Kidney (tissue), 14 donors: ENCODE measurements around the gene ACAP1. TPM values are rescaled to one million over a fixed set of nuclear protein-coding genes. Genes with fewer than 3 reads are reported as not detected.

Experiments
- DNase-seq, 5 donors: peaks; one replicate each; pipeline ENCODE4 v3.0.0-alpha.2; 2013 to 2020
- FAIRE-seq: peaks from 2 replicates; lab custom pipeline; 2012; peaks lifted over from hg19 to GRCh38; lab: Jason Lieb, UNC
- H3K27ac ChIP-seq, 2 donors: one replicate each; pipeline ENCODE4 v1.7.0; 2013; ENCODE audit warnings: low read depth in 2 of 2, low read length in 2 of 2, inconsistent platforms in 1 of 2
- H3K27me3 ChIP-seq: one replicate; pipeline ENCODE4 v1.7.1; 2013; ENCODE audit warnings: low read length, inconsistent platforms; ENCODE audit not compliant: control insufficient read depth, insufficient read depth
- H3K36me3 ChIP-seq, 3 donors: one replicate each; pipeline versions ENCODE4 v1.7.0 to v1.7.1; 2013; ENCODE audit warnings: low read length in 3 of 3, control low read depth in 1 of 3, inconsistent platforms in 1 of 3; ENCODE audit not compliant: insufficient read depth in 3 of 3, control insufficient read depth in 2 of 3
- H3K4me1 ChIP-seq, 3 donors: one replicate each; pipeline versions ENCODE4 v1.7.0 to v1.7.1; 2013; ENCODE audit warnings: low read length in 3 of 3, inconsistent platforms in 1 of 3, low read depth in 1 of 3; ENCODE audit not compliant: control insufficient read depth in 2 of 3, insufficient read depth in 2 of 3
- H3K4me3 ChIP-seq, 3 donors: one replicate each; pipeline versions ENCODE4 v1.7.0 to v1.8.1; 2013; ENCODE audit warnings: low read length in 3 of 3, control low read depth in 1 of 3, inconsistent platforms in 1 of 3
- H3K9ac ChIP-seq, 3 donors: one replicate each; pipeline versions ENCODE4 v1.7.0 to v1.7.1; 2013; ENCODE audit warnings: low read length in 3 of 3, control low read depth in 1 of 3, inconsistent platforms in 1 of 3
- H3K9me3 ChIP-seq, 3 donors: one replicate each; pipeline versions ENCODE4 v1.7.0 to v1.7.1; 2013; ENCODE audit warnings: low read length in 3 of 3, control low read depth in 1 of 3, inconsistent platforms in 1 of 3; ENCODE audit not compliant: control insufficient read depth in 2 of 3, insufficient read depth in 1 of 3
- intact Hi-C: fragments of 100-400 bp; cut with DNase I; formaldehyde crosslinking; loops from one replicate; pipeline ENCODE4 v1.11.1; 2022
- polyA plus RNA-seq: library from polyadenylated mRNA; stranded (reverse); fragments of 350-450 nt; fragmentation: Illumina TruSeq; extraction: RNeasy Lipid Tissue Mini Kit (QIAGEN cat#74804); gene quantifications from one replicate; pipeline ENCODE4 v1.2.3, GENCODE V29; 2014; ENCODE audit warnings: low read depth, low replicate concordance; ENCODE audit not compliant: insufficient read depth
- total RNA-seq: library from RNA; stranded (reverse); fragmentation: NEBNext Ultra II Directional; extraction: Animal tissue kit (Norgen Biotek cat#: 25700); gene quantifications from one replicate; pipeline ENCODE4 v1.2.1, GENCODE V29; 2021
- TF ChIP-seq, protein P1 (sequence below): IDR thresholded peaks from 3 replicates; pipeline ENCODE4 v1.5.1; 2012; ENCODE audit warnings: mild to moderate bottlenecking, moderate library complexity, borderline replicate concordance; ENCODE audit not compliant: insufficient read depth; ENCODE audit errors: extremely low read depth
- donor health status: control.
- donor health status: control.
- donor health status: control.
- donor health status: control.
- donor health status: control.
- donor health status: DM: yes; HTN: yes; CAD: no.
- donor health status: Normal renal cell carcinoma (clear cell type).

Gene ACAP1
- total and polyA plus RNA-seq, 2 donors from 2014 or later = 9.9 to 26.0 TPM

- Histone ChIP-seq H3K9me3 (no peaks in the 10 kb centered on the region), H3K36me3 (peaks cover 3 to 4% (median 3%) of the 10 kb centered on the region in 3 donors), H3K9ac (no peak overlapping the region), H3K27ac (no peak overlapping the region), H3K4me1 (peaks cover 0 to 8% (median 0%) of the 10 kb centered on the region in 3 donors), H3K27me3 (no peaks in the 10 kb centered on the region), H3K4me3 (no peak overlapping the region)
- intact Hi-C loops = no loop called here
- TF ChIP-seq, protein P1, sequence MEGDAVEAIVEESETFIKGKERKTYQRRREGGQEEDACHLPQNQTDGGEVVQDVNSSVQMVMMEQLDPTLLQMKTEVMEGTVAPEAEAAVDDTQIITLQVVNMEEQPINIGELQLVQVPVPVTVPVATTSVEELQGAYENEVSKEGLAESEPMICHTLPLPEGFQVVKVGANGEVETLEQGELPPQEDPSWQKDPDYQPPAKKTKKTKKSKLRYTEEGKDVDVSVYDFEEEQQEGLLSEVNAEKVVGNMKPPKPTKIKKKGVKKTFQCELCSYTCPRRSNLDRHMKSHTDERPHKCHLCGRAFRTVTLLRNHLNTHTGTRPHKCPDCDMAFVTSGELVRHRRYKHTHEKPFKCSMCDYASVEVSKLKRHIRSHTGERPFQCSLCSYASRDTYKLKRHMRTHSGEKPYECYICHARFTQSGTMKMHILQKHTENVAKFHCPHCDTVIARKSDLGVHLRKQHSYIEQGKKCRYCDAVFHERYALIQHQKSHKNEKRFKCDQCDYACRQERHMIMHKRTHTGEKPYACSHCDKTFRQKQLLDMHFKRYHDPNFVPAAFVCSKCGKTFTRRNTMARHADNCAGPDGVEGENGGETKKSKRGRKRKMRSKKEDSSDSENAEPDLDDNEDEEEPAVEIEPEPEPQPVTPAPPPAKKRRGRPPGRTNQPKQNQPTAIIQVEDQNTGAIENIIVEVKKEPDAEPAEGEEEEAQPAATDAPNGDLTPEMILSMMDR = no peak
- DNase-seq (peak in 1 of 5 donors; percentile 55), FAIRE-seq (no peak)
These were observed 53.9 kb downstream of the ACAP1 start for GRCh38 chr17:7389924-7390910.

- Histone ChIP-seq H3K9ac (no peak overlapping the region), H3K9me3 (no peaks in the 10 kb centered on the region), H3K4me3 (no peak overlapping the region), H3K27me3 (no peaks in the 10 kb centered on the region), H3K4me1 (peaks cover 0 to 8% (median 0%) of the 10 kb centered on the region in 3 donors), H3K36me3 (peaks cover 3 to 4% (median 3%) of the 10 kb centered on the region in 3 donors), H3K27ac (no peak overlapping the region)
- TF ChIP-seq, protein P1 = no peak
- intact Hi-C loops = no loop called here
- FAIRE-seq (no peak), DNase-seq (no peak)
These were observed 55.0 kb downstream of the ACAP1 start for GRCh38 chr17:7391307-7391706.

GRCh38 chr17:7392696-7393612 is 56.6 kb downstream of the ACAP1 start:
- no peaks in the 10 kb centered on the region for H3K9me3 ChIP-seq
- TF ChIP-seq, protein P1 = no peak
- peaks cover 0 to 8% (median 0%) of the 10 kb centered on the region in 3 donors for H3K4me1 ChIP-seq
- intact Hi-C loops = no loop called here
- DNase-seq (peak in 3 of 5 donors; percentile 37 to 78 (median 68)), FAIRE-seq (no peak)
- no peaks in the 10 kb centered on the region for H3K27me3 ChIP-seq
- no peak overlapping the region for H3K27ac ChIP-seq
- H3K36me3 ChIP-seq = peaks cover 3 to 4% (median 3%) of the 10 kb centered on the region in 3 donors
- H3K4me3 ChIP-seq = peak overlapping the region in 1 of 3 donors; percentile 82
- no peak overlapping the region for H3K9ac ChIP-seq
